Fibroblast of mammary gland (primary cell): ENCODE data around the gene KLK5.
"Not testable (repeated sequence)": the region's sequence is repeated elsewhere in the genome, so short reads cannot be mapped to it uniquely, and the experiment has no call there.

Experiments
- DNase-seq: peaks from one replicate; pipeline ENCODE4 v3.0.0-alpha.2; 2010; ENCODE audit warnings: low read depth
- H3K4me3 ChIP-seq: 2 replicates; pipeline ENCODE4 v1.5.1; 2011; ENCODE audit warnings: low read depth, mild to moderate bottlenecking, low read length, moderate library complexity; ENCODE audit not compliant: control insufficient read depth
- TF ChIP-seq, protein P1 (sequence below): conservative IDR thresholded peaks from 2 replicates; pipeline ENCODE4 v1.5.1; 2011; ENCODE audit warnings: low read depth, low read length, inconsistent platforms; ENCODE audit not compliant: control insufficient read depth, insufficient read depth

The KLK5 gene

DNA sequence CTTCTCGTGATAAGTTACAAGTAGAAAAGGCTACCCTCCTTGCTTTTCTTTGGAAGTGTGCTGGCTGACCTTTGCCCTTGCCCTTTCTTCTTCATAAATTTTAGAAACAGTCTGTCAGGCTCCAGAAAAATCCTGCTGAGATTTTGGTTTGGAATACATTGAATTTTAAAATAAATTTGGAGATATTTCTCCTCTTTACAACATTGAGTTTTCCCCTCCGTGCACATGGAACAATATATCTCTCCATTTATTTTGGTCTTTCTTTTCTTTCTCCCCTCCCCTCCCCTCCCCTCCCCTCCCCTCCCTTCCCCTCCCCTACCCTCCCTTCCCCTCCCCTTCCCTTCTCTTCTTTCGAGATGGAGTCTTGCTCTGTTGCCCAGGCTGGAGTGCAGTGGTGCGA is 50.2 kb downstream of the KLK5 start:
- TF ChIP-seq, protein P1, sequence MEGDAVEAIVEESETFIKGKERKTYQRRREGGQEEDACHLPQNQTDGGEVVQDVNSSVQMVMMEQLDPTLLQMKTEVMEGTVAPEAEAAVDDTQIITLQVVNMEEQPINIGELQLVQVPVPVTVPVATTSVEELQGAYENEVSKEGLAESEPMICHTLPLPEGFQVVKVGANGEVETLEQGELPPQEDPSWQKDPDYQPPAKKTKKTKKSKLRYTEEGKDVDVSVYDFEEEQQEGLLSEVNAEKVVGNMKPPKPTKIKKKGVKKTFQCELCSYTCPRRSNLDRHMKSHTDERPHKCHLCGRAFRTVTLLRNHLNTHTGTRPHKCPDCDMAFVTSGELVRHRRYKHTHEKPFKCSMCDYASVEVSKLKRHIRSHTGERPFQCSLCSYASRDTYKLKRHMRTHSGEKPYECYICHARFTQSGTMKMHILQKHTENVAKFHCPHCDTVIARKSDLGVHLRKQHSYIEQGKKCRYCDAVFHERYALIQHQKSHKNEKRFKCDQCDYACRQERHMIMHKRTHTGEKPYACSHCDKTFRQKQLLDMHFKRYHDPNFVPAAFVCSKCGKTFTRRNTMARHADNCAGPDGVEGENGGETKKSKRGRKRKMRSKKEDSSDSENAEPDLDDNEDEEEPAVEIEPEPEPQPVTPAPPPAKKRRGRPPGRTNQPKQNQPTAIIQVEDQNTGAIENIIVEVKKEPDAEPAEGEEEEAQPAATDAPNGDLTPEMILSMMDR, result no peak
- no peak overlapping the region for H3K4me3 ChIP-seq
- DNase-seq, result no peak

DNA sequence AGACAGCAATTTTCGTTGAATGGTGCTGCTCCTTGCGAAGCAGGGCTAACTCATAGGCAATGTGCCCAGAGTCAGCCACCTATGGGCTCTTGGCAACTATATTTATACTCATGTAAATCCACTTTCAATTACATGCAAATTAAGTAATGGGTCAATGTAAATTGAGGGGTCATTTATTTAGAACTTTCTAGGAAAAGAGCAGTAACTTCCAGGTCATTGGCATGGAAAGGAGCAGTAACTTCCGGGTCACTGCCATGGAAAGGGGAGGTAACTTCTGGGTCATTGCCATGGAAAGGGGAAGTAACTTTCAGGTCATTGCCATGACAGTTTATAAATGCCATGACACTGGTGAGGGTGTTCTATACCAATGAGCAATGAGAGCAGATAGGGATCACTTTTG is 53.3 kb downstream of the KLK5 start:
- TF ChIP-seq, protein P1, result no peak
- H3K4me3 ChIP-seq, result no peak overlapping the region
- DNase-seq, result no peak

DNA sequence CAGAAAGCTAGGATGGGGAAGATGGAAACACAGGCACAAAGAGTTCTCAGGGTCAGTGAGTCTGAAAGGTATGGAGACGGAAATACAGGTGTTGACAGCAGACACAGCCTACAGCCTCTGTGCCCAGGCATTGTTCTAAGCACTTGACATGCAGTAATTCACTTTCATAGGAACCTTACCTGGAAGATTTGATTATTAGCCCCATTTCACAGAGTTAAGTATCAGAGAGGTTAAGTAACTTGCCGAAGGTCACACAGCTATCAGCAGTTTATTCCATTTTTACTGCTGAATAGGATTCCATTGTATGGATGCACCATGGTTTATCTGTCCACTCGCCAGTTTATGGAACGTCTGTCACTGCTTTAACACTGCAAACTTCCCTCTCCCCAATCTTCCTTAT is 54.8 kb downstream of the KLK5 start:
- TF ChIP-seq, protein P1, result no peak
- H3K4me3 ChIP-seq, result no peak overlapping the region

DNA sequence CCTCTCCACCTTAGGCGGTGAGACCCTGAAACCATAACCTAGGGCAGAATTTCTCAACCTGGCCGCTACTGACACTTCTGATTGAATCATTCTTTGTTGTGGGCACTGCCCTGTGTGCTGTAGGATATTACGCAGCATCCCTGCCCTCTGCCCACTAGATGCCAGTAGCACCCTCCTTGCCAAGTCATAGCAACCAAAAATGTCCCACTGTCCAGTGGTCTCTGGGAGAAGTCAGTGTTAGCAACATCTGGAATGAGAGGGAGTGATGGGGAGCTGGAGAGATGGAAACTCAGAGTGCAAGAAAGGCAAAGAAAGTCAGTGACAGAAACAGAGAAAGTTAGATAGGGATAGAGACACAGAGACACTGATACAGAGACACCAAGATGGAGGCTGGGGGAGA is 55.2 kb downstream of the KLK5 start:
- no peak for DNase-seq
- no peak overlapping the region for H3K4me3 ChIP-seq
- TF ChIP-seq, protein P1, result no peak

More for the DNA sequence above, 54.8 kb downstream of the KLK5 start:
- DNase-seq, result no peak

DNA sequence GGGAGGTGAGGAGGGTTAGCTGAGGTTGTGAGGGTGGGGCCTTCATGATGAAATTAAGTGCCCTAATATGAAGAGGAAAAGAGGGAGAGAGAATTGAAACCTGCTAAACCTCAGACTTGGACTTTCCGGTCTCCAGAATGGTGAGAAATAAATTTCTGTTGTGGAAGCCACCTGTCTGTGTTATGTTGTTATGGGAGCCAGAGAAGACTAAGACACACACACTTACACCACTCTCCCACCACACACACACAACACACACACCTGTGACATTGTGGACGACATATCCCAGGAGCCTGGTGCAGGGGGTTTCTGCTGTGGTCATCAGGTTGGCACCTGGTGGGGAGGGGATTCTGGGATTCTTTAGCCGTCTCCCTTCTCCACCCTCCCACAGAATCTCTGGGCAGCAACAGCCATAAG is 55.6 kb downstream of the KLK5 start:
- DNase-seq, result no peak
- TF ChIP-seq, protein P1, result no peak
- H3K4me3 ChIP-seq, result no peak overlapping the region

DNA sequence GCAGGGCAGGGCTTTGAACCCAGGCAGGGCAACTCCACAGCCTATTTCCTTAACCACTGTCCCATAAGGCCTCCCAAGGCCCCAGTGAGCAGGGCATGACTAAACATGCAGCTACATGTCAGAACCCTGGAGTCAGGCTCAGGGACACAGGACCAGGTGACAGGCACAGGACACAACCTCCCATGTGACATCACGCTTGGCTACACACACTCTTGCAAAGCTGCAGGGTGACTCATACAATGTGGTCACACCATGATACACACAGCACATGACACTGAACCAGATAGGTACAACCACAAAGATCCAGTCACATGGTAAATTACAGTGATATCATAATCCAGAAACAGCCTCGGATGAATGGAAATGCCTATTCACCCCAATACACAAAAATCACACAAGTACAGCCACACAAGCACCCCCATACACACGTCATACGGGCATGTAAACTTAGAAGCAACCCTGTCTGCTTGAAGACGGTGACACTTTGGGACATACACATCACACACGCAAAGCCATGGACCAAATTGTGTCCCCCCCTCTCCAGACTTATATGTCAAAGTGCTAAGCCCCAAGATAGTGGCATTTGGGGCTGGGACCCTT is 56.1 kb downstream of the KLK5 start:
- H3K4me3 ChIP-seq, result no peak overlapping the region
- DNase-seq, result peak; percentile 85
- TF ChIP-seq, protein P1, result no peak

DNA sequence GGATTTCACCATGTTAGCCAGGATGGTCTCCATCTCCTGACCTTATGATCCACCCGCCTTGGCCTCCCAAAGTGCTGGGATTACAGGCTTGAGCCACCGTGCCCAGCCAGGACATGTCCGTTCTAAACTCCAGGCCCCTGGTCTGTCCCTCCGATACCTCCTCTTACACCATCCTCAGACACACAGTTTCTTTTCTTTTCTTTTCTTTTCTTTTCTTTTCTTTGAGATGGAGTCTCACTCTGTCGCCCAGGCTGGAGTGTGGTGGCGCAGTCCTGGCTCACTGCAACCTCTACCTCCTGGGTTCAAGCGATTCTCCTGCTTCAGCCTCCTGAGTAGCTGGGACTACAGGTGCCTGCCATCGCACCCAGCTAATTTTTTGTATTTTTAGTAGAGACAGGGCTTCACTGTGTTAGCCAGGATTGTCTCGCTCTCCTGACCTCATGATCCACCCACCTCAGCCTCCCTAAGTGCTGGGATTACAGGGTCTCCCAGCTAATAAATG is 56.7 kb downstream of the KLK5 start:
- H3K4me3 ChIP-seq, DNase-seq: not testable (repeated sequence)
